Measurements from ENCODE around the gene MUL1. TPM values are rescaled to one million over a fixed set of nuclear protein-coding genes. Genes with fewer than 3 reads are reported as not detected.
A peak's percentile ranks its signal among the peaks of the same experiment; 100 is the strongest.

The MUL1 gene
- total RNA-seq, 4 donors from 2014 or later, result 24.5 to 71.3 (median 42.7) TPM

- WGBS, result 59% methylated on average over 5 of the region's 5 CpGs
- TF ChIP-seq POLR2A (IDR thresholded peaks at IDR 0.05; ENCODE audit: low read depth), result no peak
- TF ChIP-seq POLR2AphosphoS5 (IDR thresholded peaks at IDR 0.05), result no peak
- TF ChIP-seq EP300 (IDR thresholded peaks at IDR 0.05), result no peak
These were observed 29.8 kb downstream of the MUL1 start for GRCh38 chr1:20478057-20478635.

GRCh38 chr1:20477348-20478056 lies 30.4 kb downstream of the MUL1 start:
- Histone ChIP-seq H3K4me1 (peaks cover 8 to 38% (median 37%) of the 10 kb centered on the region in 4 donors), H3K36me3 (no peaks in the 10 kb centered on the region), H3K4me3 (no peak overlapping the region), H3K27me3 (peaks cover 0 to 48% (median 3%) of the 10 kb centered on the region in 4 donors), H3K27ac (replicated peaks in 1 of 4) (peak overlapping the region in 1 of 4 donors; percentile 23), H3K9me3 (no peaks in the 10 kb centered on the region)
- no peak for DNase-seq (ENCODE audit: extremely low spot score)
- intact Hi-C loops (cut with DNase I), result no loop called here
- TF ChIP-seq POLR2AphosphoS5 (IDR thresholded peaks at IDR 0.05) (no peak), EP300 (IDR thresholded peaks at IDR 0.05) (no peak), POLR2A (IDR thresholded peaks at IDR 0.05; ENCODE audit: low read depth) (no peak), CTCF (IDR thresholded peaks at IDR 0.05) (no peak)
- 44% methylated on average over 9 of the region's 10 CpGs for WGBS

More at GRCh38 chr1:20478057-20478635, 29.8 kb downstream of the MUL1 start:
- Histone ChIP-seq H3K27ac (replicated peaks in 1 of 4) (peak overlapping the region in 1 of 4 donors; percentile 23), H3K9me3 (no peaks in the 10 kb centered on the region), H3K36me3 (no peaks in the 10 kb centered on the region), H3K4me3 (no peak overlapping the region), H3K27me3 (peaks cover 0 to 42% (median 3%) of the 10 kb centered on the region in 4 donors), H3K4me1 (peaks cover 8 to 41% (median 39%) of the 10 kb centered on the region in 4 donors)
- no peak for DNase-seq (ENCODE audit: extremely low spot score)
- intact Hi-C loops (cut with DNase I), result no loop called here

- Histone ChIP-seq H3K27me3 (peaks cover 0 to 53% (median 3%) of the 10 kb centered on the region in 4 donors), H3K27ac (replicated peaks in 1 of 4) (no peak overlapping the region), H3K36me3 (no peaks in the 10 kb centered on the region), H3K4me3 (no peak overlapping the region), H3K9me3 (no peaks in the 10 kb centered on the region), H3K4me1 (peaks cover 8 to 31% (median 26%) of the 10 kb centered on the region in 4 donors)
- no peak for DNase-seq (ENCODE audit: extremely low spot score)
- WGBS, result 23% methylated on average over 28 of the region's 33 CpGs
- no peak for TF ChIP-seq EP300 (IDR thresholded peaks at IDR 0.05)
- TF ChIP-seq POLR2A (IDR thresholded peaks at IDR 0.05; ENCODE audit: low read depth), result no peak
- no peak for TF ChIP-seq POLR2AphosphoS5 (IDR thresholded peaks at IDR 0.05)
- no peak for TF ChIP-seq CTCF (IDR thresholded peaks at IDR 0.05)
- intact Hi-C loops (cut with DNase I), result no loop called here
These were observed 31.5 kb downstream of the MUL1 start for GRCh38 chr1:20476265-20477038.

- H3K36me3 ChIP-seq, result no peaks in the 10 kb centered on the region
These were observed 33.0 kb downstream of the MUL1 start for GRCh38 chr1:20474996-20475395.

More at GRCh38 chr1:20474996-20475395, 33.0 kb downstream of the MUL1 start:
- H3K9me3 ChIP-seq, result no peaks in the 10 kb centered on the region
- no peak for DNase-seq (ENCODE audit: extremely low spot score)
- intact Hi-C loops (cut with DNase I), result no loop called here
- TF ChIP-seq POLR2A (IDR thresholded peaks at IDR 0.05; ENCODE audit: low read depth) (no peak), POLR2AphosphoS5 (IDR thresholded peaks at IDR 0.05) (no peak), CTCF (IDR thresholded peaks at IDR 0.05) (no peak), EP300 (IDR thresholded peaks at IDR 0.05) (no peak)
- WGBS, result 73% methylated on average over 7 of the region's 7 CpGs
- peaks cover 0 to 53% (median 3%) of the 10 kb centered on the region in 4 donors for H3K27me3 ChIP-seq
- H3K27ac ChIP-seq (replicated peaks in 1 of 4), result no peak overlapping the region
- no peak overlapping the region for H3K4me3 ChIP-seq
- peaks cover 8 to 31% (median 24%) of the 10 kb centered on the region in 4 donors for H3K4me1 ChIP-seq
